Measurements from ENCODE around the gene TIMM22.
A peak's percentile ranks its signal among the peaks of the same experiment; 100 is the strongest.
"Not testable (repeated sequence)": the region's sequence is repeated elsewhere in the genome, so short reads cannot be mapped to it uniquely, and the experiment has no call there.

TIMM22 gene

DNA sequence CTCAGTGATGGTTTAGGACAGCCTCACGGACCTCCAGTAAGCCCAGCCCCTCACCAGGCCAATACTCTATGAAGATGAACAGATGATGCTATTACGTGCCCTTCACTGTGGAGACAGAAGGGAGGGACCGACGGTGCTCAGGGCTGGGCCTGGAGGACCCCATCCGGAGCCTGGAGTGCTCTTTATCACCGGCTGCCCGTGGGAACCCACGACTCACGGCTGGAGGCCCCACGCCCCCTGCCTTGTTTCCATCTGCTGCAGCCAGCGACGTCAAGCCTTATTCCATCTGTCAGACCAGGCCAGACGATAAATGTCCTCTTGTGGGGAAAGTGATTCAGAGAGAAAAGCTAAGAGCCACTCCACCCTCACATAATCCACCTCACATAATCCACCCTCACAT, 4.0 kb upstream of the TIMM22 start:
- no peak overlapping the region for H3K4me2 ChIP-seq (ENCODE audit: insufficient read depth, low read length, poor library complexity, severe bottlenecking)
- WGBS, 2 donors (ENCODE audit: extremely low coverage in 2 of 2, insufficient read length in 2 of 2, insufficient replicate concordance in 1 of 2): no CpG with 5 or more reads among the region's 13 CpGs

DNA sequence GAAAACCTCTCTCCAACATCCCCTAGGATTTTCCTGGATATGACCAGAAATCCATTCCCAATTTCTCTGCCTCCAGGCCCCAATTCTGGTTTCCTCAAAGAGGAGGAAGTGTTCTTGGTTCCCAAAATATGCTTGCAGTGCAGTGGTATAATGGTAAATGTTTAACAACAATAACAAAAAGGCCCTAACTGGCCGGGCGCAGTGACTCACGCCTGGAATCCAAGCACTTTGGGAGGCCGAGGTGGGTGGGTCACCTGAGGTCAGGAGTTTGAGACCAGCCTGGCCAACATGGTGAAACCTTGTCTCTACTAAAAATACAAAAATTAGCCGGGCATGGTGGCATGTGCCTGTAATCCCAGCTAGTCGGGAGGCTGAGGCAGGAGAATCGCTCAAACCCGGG, 1.6 kb upstream of the TIMM22 start:
- not testable (repeated sequence) for H3K9me3 ChIP-seq (replicated peaks in 1 of 2; ENCODE audit: control insufficient read depth in 2 of 2, insufficient read depth in 1 of 2, low read depth in 1 of 2, low read length in 2 of 2); H2AFZ ChIP-seq (ENCODE audit: low read length); H3K4ac ChIP-seq (ENCODE audit: low read length); H2BK12ac ChIP-seq (ENCODE audit: low read length); H2BK120ac ChIP-seq (ENCODE audit: low read depth, low read length); H2AK5ac ChIP-seq (ENCODE audit: low read depth, low read length); H3K4me1 ChIP-seq (ENCODE audit: control insufficient read depth in 2 of 2, insufficient read depth in 1 of 2, low read depth in 1 of 2, low read length in 2 of 2); H3K18ac ChIP-seq (ENCODE audit: low read length); H3K27ac ChIP-seq (replicated peaks; ENCODE audit: low read length); DNase-seq (ENCODE audit: low spot score); H3K4me3 ChIP-seq (ENCODE audit: low read length in 2 of 2); H3K23ac ChIP-seq (ENCODE audit: low read depth, low read length, poor library complexity); H2BK15ac ChIP-seq (ENCODE audit: low read length); H4K8ac ChIP-seq (ENCODE audit: low read depth, low read length); H2BK5ac ChIP-seq (ENCODE audit: low read length); H3K14ac ChIP-seq (ENCODE audit: low read length); H3K9ac ChIP-seq (ENCODE audit: low read depth, low read length, poor library complexity); H4K91ac ChIP-seq (ENCODE audit: low read depth, low read length, poor library complexity); H3K27me3 ChIP-seq (ENCODE audit: control insufficient read depth in 3 of 3, insufficient read depth in 3 of 3, low read depth in 1 of 3, low read length in 3 of 3); H3K79me1 ChIP-seq (ENCODE audit: low read depth, low read length); H3K4me2 ChIP-seq (ENCODE audit: insufficient read depth, low read length, poor library complexity, severe bottlenecking)
- H3K36me3 ChIP-seq (replicated peaks in 1 of 2; ENCODE audit: control insufficient read depth in 2 of 2, insufficient read depth in 2 of 2, low read length in 2 of 2): peaks cover 6 to 11% of the 10 kb centered on the region in 2 donors
- no CpG with 5 or more reads among the region's 8 CpGs for WGBS, 2 donors (ENCODE audit: extremely low coverage in 2 of 2, insufficient read length in 2 of 2, insufficient replicate concordance in 1 of 2)

More for the DNA sequence above, 4.0 kb upstream of the TIMM22 start:
- H3K18ac ChIP-seq (ENCODE audit: low read length): no peak overlapping the region
- no peak overlapping the region for H2BK5ac ChIP-seq (ENCODE audit: low read length)
- H3K4me1 ChIP-seq (ENCODE audit: control insufficient read depth in 2 of 2, insufficient read depth in 1 of 2, low read depth in 1 of 2, low read length in 2 of 2): peaks cover 2 to 3% of the 10 kb centered on the region in 2 donors
- no peak overlapping the region for H3K14ac ChIP-seq (ENCODE audit: low read length)
- DNase-seq (ENCODE audit: low spot score): no peak
- H4K8ac ChIP-seq (ENCODE audit: low read depth, low read length): no peak overlapping the region
- no peaks in the 10 kb centered on the region for H3K27me3 ChIP-seq (ENCODE audit: control insufficient read depth in 3 of 3, insufficient read depth in 3 of 3, low read depth in 1 of 3, low read length in 3 of 3)
- no peaks in the 10 kb centered on the region for H3K36me3 ChIP-seq (replicated peaks in 1 of 2; ENCODE audit: control insufficient read depth in 2 of 2, insufficient read depth in 2 of 2, low read length in 2 of 2)
- H2BK12ac ChIP-seq (ENCODE audit: low read length): no peak overlapping the region
- H3K27ac ChIP-seq (replicated peaks; ENCODE audit: low read length): no peak overlapping the region
- no peak overlapping the region for H2AFZ ChIP-seq (ENCODE audit: low read length)
- no peak overlapping the region for H3K23ac ChIP-seq (ENCODE audit: low read depth, low read length, poor library complexity)
- peaks cover 4% of the 10 kb centered on the region for H3K79me1 ChIP-seq (ENCODE audit: low read depth, low read length)
- H2BK15ac ChIP-seq (ENCODE audit: low read length): no peak overlapping the region
- no peak overlapping the region for H2AK5ac ChIP-seq (ENCODE audit: low read depth, low read length)
- H3K4me3 ChIP-seq (ENCODE audit: low read length in 2 of 2): peak overlapping the region in 1 of 2 donors; percentile 6
- H3K9ac ChIP-seq (ENCODE audit: low read depth, low read length, poor library complexity): no peak overlapping the region
- no peak overlapping the region for H2BK120ac ChIP-seq (ENCODE audit: low read depth, low read length)
- no peak overlapping the region for H3K4ac ChIP-seq (ENCODE audit: low read length)
- no peak overlapping the region for H4K91ac ChIP-seq (ENCODE audit: low read depth, low read length, poor library complexity)
- no peaks in the 10 kb centered on the region for H3K9me3 ChIP-seq (replicated peaks in 1 of 2; ENCODE audit: control insufficient read depth in 2 of 2, insufficient read depth in 1 of 2, low read depth in 1 of 2, low read length in 2 of 2)

DNA sequence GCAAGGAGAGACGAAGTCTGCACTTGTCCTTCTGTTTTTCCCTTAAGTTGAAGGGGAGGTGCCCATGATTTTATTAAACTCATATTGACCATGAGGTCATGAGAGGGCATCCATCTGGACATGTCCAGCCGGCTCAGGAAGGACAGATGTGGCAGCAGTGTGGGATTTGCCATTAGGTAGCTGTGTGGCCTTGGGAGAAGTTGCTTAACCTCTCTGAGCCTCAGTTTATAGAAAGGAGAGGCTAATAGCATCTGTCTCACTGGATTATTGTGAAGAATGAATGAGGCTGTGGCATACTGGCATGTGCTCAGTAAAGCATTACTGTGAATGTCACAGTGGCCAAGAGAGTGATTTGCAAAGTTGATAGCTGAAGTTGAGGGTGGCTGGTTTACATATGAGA, 1.2 kb downstream of the TIMM22 start:
- Histone ChIP-seq H3K23ac (ENCODE audit: low read depth, low read length, poor library complexity) (no peak overlapping the region), H2AFZ (ENCODE audit: low read length) (no peak overlapping the region), H2BK12ac (ENCODE audit: low read length) (no peak overlapping the region), H3K4me3 (ENCODE audit: low read length in 2 of 2) (peak overlapping the region in 1 of 2 donors; percentile 100), H3K4me2 (ENCODE audit: insufficient read depth, low read length, poor library complexity, severe bottlenecking) (no peak overlapping the region), H3K9ac (ENCODE audit: low read depth, low read length, poor library complexity) (no peak overlapping the region), H3K79me1 (ENCODE audit: low read depth, low read length) (peaks cover 4% of the 10 kb centered on the region), H3K27me3 (ENCODE audit: control insufficient read depth in 3 of 3, insufficient read depth in 3 of 3, low read depth in 1 of 3, low read length in 3 of 3) (no peaks in the 10 kb centered on the region), H4K91ac (ENCODE audit: low read depth, low read length, poor library complexity) (no peak overlapping the region), H3K14ac (ENCODE audit: low read length) (no peak overlapping the region), H2AK5ac (ENCODE audit: low read depth, low read length) (no peak overlapping the region), H3K4me1 (ENCODE audit: control insufficient read depth in 2 of 2, insufficient read depth in 1 of 2, low read depth in 1 of 2, low read length in 2 of 2) (peaks cover 3% of the 10 kb centered on the region in 2 donors), H2BK5ac (ENCODE audit: low read length) (no peak overlapping the region), H4K8ac (ENCODE audit: low read depth, low read length) (no peak overlapping the region), H3K36me3 (replicated peaks in 1 of 2; ENCODE audit: control insufficient read depth in 2 of 2, insufficient read depth in 2 of 2, low read length in 2 of 2) (peaks cover 27 to 39% of the 10 kb centered on the region in 2 donors), H2BK120ac (ENCODE audit: low read depth, low read length) (no peak overlapping the region), H3K4ac (ENCODE audit: low read length) (no peak overlapping the region), H3K18ac (ENCODE audit: low read length) (no peak overlapping the region), H3K27ac (replicated peaks; ENCODE audit: low read length) (no peak overlapping the region), H2BK15ac (ENCODE audit: low read length) (no peak overlapping the region), H3K9me3 (replicated peaks in 1 of 2; ENCODE audit: control insufficient read depth in 2 of 2, insufficient read depth in 1 of 2, low read depth in 1 of 2, low read length in 2 of 2) (no peaks in the 10 kb centered on the region)
- no peak for DNase-seq (ENCODE audit: low spot score)
- WGBS, 2 donors (ENCODE audit: extremely low coverage in 2 of 2, insufficient read length in 2 of 2, insufficient replicate concordance in 1 of 2): no CpG with 5 or more reads among the region's 2 CpGs

DNA sequence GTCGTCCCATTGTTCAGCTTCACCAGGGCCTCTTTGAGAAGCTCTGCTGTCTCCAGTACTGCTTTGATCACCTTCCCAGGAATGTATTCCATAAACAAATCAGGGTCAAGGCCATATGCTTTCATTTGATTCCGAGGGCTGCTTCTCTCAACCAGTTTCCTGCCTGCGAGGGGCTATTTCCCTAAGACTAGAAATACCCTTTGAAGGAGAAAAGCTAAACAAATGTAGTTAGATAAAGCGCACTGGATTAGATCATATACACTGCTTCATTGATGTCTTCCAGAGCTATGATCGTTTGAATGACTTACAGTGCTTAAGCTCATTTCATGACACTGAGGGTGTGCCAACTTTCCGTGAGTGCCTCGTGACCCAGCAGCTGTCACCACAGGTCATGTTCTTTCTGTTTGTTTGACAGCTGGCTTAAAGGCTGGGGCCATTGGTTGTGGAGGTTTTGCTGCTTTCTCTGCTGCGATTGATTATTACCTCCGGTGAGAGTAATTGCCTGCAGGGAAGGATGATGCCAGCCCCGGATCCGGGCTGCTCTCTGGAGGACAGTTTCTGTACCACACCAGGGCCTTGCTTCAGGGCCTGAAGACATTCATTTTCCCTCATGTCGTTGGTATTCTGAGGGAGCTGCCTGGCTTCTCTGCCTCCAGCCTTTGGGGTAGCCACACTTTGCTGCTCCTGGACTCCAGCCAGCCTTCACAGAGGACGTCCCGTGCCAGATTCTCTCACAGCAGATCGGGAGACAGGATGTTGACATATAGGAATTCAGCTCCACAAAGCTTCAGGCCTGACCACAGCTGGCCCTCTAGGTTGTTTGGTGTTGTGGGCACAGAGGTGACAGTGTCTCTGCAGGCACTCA, 3.9 kb downstream of the TIMM22 start:
- Histone ChIP-seq H3K79me1 (ENCODE audit: low read depth, low read length) (peaks cover 4% of the 10 kb centered on the region), H3K4ac (ENCODE audit: low read length) (no peak overlapping the region), H3K36me3 (replicated peaks in 1 of 2; ENCODE audit: control insufficient read depth in 2 of 2, insufficient read depth in 2 of 2, low read length in 2 of 2) (peaks cover 46 to 66% of the 10 kb centered on the region in 2 donors), H2BK120ac (ENCODE audit: low read depth, low read length) (no peak overlapping the region), H4K8ac (ENCODE audit: low read depth, low read length) (no peak overlapping the region), H3K14ac (ENCODE audit: low read length) (no peak overlapping the region), H3K23ac (ENCODE audit: low read depth, low read length, poor library complexity) (no peak overlapping the region), H2BK15ac (ENCODE audit: low read length) (no peak overlapping the region), H2BK12ac (ENCODE audit: low read length) (no peak overlapping the region), H3K27ac (replicated peaks; ENCODE audit: low read length) (no peak overlapping the region), H3K18ac (ENCODE audit: low read length) (no peak overlapping the region), H3K27me3 (ENCODE audit: control insufficient read depth in 3 of 3, insufficient read depth in 3 of 3, low read depth in 1 of 3, low read length in 3 of 3) (no peaks in the 10 kb centered on the region), H4K91ac (ENCODE audit: low read depth, low read length, poor library complexity) (no peak overlapping the region), H3K9me3 (replicated peaks in 1 of 2; ENCODE audit: control insufficient read depth in 2 of 2, insufficient read depth in 1 of 2, low read depth in 1 of 2, low read length in 2 of 2) (no peaks in the 10 kb centered on the region), H3K9ac (ENCODE audit: low read depth, low read length, poor library complexity) (no peak overlapping the region), H3K4me2 (ENCODE audit: insufficient read depth, low read length, poor library complexity, severe bottlenecking) (no peak overlapping the region), H3K4me1 (ENCODE audit: control insufficient read depth in 2 of 2, insufficient read depth in 1 of 2, low read depth in 1 of 2, low read length in 2 of 2) (peaks cover 3% of the 10 kb centered on the region in 2 donors), H2BK5ac (ENCODE audit: low read length) (no peak overlapping the region), H2AFZ (ENCODE audit: low read length) (no peak overlapping the region), H3K4me3 (ENCODE audit: low read length in 2 of 2) (no peak overlapping the region), H2AK5ac (ENCODE audit: low read depth, low read length) (no peak overlapping the region)
- no CpG with 5 or more reads among the region's 15 CpGs for WGBS, 2 donors (ENCODE audit: extremely low coverage in 2 of 2, insufficient read length in 2 of 2, insufficient replicate concordance in 1 of 2)
- DNase-seq (ENCODE audit: low spot score): no peak

All from neuronal stem cell (in vitro differentiated cells).